GM18499 (cell line): ENCODE results near the gene PRIM2.
"Not testable (repeated sequence)": the region's sequence is repeated elsewhere in the genome, so short reads cannot be mapped to it uniquely, and the experiment has no call there.

Source experiments
- ATAC-seq: cut with Tn5 transposase; IDR thresholded peaks from one replicate; pipeline ENCODE4 v1.9.1; 2021; ENCODE audit warnings: moderate number of reproducible peaks; ENCODE audit not compliant: insufficient read depth, unreplicated experiment

PRIM2 gene

DNA sequence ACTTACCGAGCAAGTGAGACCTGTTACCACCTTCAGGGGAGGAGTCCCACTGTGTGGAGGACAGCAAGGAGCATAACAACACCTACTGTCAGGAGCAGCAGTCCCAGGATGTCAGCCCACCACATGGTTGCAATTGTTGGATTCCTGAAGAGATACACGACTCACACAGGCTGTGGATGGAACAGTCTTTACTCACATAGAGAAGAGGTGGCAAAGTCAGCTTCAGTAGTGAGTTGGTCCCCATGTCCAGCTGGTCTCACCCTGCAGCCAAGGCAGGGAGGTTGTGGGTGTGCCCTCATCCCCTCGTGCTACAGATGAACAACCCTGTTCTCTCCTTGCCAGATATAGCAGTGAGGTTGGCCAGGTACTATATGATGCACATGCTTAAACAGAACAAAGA lies 171.1 kb downstream of the PRIM2 start:
- not testable (repeated sequence) for ATAC-seq

DNA sequence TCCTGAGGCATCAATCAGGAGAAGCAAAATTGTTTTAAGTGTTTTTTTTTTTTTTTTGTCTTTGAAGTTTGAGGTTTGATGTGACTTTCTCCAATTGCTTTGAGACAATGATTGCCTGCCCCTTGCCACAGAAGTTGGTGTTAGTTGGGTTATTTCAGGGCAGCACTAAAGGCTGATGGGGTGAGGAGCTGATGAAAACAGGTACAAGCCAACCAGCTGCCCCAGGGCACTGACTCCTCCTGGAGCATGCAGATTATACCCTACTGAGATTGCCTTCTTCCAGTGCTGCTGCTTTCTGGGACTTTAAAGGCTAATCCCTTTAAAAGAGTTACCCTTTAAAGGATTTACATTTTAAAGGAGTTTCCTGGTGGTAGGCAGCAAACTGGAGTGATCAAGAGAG lies 172.5 kb downstream of the PRIM2 start:
- not testable (repeated sequence) for ATAC-seq

DNA sequence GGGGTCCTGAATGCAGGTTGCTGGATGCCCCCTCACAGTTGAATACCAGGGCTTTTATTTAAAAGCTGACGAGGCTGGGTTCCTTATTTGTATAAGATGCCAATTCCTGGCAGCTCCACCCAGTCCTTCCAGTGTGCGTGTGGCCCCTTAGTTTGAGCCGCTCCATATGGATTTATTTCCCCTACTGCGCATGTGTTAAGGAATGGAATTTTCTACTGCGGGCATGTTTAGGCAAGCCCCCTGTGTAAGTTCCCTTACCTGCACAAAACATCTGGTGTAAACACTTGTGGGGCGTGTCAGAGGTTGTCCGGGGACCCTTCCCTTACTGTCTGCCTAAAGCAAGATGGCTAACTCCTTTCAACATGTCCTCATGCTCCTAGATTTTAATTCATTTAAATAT lies 174.4 kb downstream of the PRIM2 start:
- not testable (repeated sequence) for ATAC-seq

DNA sequence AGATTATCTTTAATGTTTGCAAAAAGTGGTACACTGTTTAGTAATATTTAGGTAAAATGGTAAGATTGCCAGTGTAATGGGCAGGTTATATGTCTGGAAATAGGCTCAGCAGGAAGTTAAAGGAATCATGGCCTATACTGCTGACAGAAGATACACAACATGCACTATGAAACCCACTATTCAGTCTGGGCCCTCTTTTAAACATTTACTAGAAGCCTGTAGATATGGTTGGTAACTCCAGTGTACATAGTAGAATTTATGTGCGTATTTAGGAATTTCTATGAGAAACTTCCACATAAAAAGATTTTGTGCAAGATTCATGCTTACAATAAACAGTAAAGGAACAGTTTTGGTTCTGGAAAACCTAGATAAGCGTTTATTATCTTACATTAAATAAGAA lies 178.8 kb downstream of the PRIM2 start:
- not testable (repeated sequence) for ATAC-seq

DNA sequence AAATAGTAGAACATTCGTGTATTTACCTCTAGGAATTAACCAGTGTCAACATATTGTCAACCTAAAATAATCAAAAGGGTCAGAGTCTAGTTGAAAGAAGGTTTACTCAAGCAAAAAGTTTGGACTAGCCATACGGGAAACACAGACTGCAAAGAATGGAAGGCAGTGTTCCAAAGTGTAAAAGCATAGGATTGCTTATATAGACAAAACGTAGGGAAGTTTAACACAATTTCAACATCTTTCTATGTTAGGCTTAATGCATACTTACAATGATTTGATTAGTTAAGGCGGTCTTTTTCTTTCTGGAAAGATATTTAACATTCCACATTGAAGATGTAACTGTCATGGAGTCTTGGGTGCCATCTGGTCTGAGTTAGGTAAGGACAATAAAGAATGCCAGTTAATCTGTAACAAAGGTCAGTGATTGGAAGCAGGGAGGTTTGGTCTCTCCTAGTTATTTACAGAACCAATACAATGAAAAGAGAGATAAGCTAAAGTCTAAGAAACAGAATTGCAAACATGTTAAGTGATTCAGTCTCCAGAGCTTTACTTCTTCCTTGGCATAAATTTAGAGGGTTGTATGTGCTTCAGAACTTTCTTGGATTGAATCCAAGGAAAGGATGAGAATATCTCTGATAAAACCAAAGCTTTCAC lies 183.1 kb downstream of the PRIM2 start:
- not testable (repeated sequence) for ATAC-seq

DNA sequence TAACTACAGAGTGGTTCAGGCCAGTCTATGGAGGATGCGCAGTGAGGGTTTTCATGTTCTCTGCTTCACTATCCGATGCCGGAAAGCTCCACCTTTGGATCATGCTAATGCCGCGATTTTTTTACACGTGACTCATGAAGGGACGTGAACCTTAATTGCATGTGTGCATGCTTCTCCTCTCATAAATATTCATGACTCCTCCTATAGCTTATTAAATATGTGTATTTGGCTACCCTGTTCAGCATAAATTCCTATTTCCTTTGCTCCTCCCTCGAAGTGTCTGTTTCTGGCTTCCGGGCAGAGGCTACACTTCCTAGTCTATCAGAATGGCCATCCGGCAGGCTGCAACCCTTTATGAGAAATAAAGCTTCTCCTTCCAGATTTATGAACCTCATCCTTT lies 185.0 kb downstream of the PRIM2 start:
- not testable (repeated sequence) for ATAC-seq

DNA sequence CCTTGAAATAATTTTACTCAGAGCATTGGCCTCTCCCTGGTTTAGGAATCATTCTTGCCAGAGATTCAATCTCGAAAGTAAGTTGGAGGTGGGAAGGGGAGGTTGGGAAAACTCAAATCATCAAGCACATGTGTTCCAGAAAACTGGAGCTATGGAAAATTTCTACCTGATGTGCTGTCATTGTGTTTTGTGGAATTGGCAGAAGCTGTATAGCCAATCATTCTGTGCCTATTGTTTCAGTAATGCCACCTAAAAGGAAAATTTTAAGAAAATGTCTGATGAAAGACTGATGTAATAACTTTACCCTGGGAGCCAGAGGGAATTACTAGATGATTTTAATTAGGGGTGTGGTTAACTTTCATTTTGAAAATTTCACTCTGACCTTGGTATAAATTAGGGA lies 187.8 kb downstream of the PRIM2 start:
- ATAC-seq: not testable (repeated sequence)

DNA sequence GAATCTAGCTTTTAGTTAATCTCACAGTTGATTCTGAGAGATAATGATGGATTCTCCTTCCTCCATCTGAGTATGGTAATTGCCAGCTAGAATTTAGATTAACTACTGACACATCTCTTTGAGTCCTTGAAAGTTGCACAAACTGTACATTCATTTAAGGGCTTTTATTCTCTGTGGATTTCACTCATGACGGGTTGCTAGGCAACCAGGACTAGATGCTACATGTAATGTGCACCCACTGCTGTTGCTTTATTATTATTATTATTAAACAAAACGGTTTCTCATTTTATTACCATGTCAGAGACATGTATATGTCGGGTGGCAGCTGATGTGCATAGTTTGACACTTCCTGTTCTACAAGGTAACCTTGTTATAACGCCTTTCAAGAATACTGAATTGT lies 193.0 kb downstream of the PRIM2 start:
- not testable (repeated sequence) for ATAC-seq

DNA sequence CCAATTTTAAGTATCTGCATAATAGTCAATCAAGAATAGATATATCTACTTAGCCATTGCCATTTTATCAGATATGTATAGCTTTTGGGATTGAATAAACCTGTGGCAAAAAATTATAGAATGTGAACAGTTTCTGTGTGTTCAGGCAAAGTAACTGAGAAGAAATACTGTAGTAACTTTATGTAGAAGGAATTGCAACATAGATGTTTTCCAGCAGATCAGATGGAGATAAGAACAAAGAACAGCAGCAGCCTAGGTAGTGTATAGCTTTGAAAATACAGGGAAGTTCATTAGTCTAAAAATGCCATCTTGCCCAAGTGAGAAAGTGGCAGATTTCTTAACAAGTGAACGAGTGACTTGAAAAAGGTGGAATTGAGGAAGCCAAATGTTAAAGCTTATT lies 197.7 kb downstream of the PRIM2 start:
- not testable (repeated sequence) for ATAC-seq

DNA sequence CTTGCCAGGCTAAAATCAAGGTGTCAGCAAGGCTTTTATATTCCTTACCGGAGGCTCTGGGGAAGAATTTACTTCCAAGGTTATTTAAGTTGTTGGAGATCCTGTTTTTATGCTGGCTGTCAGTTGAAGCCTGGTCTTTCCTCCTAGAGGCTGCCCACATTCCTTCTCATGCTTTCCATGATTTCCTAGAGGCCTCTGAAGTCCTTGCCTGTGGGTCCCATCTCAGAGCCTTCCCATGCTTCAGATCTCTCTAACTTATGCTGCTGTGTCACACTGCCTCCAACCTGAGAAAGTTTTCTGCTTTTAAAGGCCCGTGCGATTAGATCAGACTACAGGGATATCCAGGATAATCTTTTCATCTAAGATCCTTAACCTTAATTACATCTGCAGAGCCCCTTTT lies 198.4 kb downstream of the PRIM2 start:
- ATAC-seq: not testable (repeated sequence)

DNA sequence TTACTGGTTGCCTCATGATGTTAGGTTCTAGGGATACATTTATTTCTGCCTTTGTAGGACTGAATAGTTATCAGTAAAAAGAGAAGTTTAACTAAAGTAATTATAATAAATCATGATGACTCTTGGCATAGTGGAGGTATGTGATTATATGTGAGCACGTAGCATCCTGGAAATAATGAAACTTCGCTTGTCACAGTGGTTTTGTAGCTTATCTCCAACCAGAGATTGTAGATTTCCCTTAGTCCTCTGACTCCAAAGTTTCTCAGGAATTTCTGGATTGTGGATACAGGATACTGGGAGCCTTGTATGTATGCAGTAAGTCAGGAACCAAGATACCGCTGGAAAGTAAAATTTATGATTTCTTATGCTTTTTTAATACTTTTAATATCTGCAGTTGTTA lies 199.3 kb downstream of the PRIM2 start:
- ATAC-seq: not testable (repeated sequence)

DNA sequence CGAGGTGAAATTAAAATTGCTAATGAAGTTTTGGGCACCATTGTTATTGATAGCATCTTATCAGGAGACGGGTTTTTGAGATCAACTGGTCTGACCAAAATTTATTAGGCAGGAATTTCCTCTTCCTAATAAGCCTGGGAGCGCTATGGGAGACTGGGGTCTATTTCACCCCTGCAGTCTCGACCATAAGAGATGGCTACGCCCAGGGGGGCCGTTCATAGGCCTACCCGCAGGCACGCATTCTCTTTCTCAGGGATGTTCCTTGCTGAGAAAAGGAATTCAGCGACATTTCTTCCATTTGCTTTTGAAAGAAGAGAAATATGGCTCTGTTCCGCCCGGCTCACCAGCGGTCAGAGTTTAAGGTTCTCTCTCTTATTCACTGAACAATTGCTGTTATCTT lies 201.8 kb downstream of the PRIM2 start:
- not testable (repeated sequence) for ATAC-seq

DNA sequence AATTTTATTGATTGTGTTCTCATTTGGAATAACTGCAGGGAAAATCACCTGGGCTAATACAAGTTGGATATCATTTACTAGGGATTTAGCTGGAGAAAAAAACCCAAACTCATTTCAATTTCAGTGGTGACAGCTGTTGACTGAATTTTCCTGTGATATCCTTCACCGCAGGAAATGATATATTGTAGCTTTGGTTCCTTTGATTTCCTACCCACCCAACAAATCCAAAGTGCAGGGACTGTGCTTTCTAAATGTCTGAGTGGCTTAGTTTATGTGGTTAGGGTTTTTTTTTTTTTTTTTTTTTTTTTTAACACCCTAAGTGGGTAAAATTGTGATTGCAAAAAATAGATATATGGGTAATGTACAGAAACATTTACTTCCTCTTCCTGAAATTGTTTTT lies 203.7 kb downstream of the PRIM2 start:
- not testable (repeated sequence) for ATAC-seq

DNA sequence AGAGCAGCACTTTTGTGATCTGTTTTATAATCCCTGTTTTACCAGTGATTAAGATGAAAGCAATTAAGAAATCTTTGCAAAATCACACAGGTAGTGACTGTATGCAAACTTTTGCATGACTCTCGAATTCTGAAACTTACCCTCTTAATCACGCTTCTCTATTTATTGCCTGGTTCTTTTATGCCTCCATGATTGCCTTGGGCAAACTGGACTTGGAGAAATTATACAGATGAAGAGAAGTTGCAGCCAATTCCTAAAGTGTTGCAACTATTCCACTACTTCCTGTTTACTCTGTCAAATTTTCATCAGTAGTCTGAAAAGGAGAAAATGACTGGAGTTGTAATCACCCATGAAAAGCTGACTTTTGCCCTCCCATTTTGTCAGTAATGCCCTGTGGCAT lies 205.8 kb downstream of the PRIM2 start:
- ATAC-seq: not testable (repeated sequence)

DNA sequence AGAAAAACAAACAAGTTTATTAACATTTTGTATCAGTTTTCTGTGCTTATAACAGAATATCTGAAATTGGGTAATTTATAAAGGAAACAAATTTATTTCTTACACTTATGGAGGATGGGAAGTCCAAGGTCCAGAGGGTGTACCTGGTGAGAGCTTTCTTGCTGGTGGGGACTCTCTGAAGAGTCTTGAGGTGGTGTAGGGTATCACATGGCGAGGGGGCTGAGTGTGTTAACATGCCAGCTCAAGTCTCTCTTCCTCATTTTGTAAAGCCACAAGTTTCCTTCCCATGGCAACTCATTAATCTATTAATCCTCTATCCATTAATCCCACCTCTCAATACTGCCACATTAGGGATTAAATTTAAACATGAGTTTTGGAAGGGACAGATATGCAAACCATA lies 212.3 kb downstream of the PRIM2 start:
- ATAC-seq: not testable (repeated sequence)

DNA sequence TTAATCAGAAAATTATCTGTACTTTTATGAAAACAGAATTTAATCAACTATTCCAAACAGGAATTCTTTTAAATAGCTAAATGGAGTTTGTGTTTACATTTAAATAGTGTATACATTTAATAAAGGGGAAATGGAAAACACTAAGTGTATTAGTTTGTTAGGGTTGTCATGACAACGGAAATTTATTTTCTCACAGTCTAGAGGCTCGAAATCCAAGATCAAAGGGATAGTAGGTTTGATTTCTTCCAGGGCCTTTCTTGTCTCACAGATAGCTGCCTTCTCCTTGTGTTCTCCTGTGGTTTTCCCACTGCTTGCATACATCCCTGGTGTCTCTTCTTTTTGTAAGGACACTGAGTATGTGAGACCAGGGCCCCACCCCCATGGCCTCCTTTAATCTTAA lies 215.2 kb downstream of the PRIM2 start:
- not testable (repeated sequence) for ATAC-seq

DNA sequence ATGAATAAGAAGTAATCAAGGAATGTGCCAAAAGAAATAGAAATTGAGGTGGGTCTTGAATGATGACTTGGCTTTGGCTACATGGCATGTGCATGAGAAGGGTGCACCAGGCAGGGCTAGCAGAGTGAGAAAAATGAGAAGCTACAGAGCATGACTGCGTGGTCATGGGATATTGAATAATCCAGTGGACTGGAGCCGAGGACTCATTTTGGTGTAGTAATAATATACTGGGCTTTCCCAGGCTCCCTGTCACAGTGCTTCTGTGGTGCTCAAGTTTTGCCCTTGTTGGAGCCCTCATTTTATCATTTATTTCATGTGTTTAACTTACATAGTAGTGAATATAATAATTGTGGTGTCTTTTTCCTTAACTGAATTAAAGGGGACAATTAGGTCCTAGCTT lies 217.7 kb downstream of the PRIM2 start:
- ATAC-seq: not testable (repeated sequence)

DNA sequence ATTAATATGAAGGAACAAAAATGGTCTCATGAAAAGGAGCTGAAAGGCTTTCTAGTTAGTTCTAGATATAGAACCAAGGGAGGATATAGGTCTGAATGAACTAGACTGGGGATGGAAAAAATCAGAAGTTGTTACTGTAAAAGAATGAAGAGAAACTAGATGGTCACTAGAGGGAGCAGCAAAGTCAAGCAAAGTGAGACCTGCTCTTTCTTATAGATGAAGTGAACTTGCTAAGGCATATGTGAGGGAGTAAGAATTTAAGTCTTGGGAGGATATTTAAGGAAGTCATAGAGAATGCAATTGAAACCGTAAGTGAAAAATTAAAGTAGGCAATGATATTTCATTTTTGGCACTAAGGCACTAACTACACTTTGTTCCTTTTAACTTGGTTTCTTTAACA lies 218.6 kb downstream of the PRIM2 start:
- ATAC-seq: peak; percentile 72

DNA sequence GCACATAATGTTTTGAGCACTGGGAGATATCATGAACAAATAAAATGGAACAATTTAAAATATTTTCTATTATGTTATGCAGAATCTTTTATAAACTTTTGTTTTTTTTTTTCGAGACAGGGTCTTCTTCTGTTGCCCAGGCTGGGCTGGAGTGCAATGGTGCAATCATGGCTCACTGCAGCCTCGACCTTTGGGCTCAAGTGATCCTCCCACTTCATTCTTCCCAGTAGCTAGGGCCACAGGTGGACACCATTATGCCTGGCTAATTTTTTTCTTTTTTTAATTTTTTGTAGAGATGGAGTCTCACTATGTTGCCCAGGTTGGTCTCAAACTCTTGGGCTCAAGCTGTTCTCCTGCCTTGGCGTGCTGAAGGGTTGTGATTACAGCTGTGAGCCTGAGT lies 220.5 kb downstream of the PRIM2 start:
- not testable (repeated sequence) for ATAC-seq

DNA sequence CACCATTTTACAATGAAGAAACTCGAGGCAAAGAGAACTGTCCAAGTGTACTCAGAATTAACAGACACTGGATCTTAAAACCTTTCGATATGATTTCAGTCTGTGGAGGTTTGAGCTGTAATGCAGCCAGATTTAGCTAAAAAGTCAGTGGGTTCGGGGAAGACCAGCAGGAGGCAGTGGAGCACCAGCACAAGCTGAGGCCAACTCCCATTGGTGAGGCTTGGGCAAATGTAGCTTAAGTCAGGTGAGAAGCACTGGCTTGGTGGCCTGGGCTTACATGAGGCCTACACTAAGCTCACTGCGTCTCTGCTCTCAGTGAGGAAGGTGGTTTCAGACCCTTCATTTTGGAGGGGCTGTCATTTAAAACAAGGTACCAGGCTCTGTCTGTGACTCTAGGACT lies 234.5 kb downstream of the PRIM2 start:
- not testable (repeated sequence) for ATAC-seq

DNA sequence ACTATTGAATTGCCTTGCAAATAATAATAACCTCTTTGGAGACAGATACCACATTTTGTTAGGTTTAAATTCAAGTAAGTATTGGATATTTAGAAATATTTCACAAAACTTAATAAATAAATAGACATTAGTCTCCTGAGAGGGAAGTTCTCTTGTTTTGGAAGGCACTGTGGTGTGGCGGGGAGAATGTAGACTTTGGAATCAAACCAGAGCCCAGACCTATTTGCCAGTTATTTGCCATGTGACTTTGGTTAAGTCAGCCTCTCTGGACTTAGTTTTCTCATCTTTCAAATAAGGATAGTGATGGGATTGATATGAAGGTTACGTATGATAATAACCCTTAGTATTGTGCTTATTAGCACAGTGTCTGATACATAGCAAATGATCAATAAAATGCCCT lies 240.4 kb downstream of the PRIM2 start:
- not testable (repeated sequence) for ATAC-seq

DNA sequence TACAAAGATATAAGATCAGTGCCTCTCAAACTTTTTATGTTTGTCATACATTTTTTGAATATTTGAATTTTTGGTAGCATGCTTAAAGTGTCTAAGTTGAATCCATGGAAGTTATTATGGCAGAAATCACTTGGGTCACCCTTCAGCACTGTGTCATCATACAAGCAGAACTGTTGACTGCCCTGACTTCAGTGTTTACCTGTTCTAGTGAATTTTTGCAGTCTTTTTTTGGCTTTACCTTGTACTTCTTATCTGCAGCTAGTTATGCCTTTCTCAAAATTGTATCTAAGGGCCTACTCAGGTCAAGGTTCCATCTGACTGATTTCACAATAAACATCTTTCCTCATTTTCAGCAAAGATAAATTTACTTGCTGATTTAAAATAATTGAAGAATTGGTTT lies 241.7 kb downstream of the PRIM2 start:
- ATAC-seq: not testable (repeated sequence)
